GM21526 (cell line): Measurements from ENCODE around the gene FLVCR2.

Source experiments
- ATAC-seq: cut with Tn5 transposase; IDR thresholded peaks from one replicate; pipeline ENCODE4 v1.9.1; 2021; ENCODE audit warnings: moderate library complexity; ENCODE audit not compliant: unreplicated experiment, low FRiP score

Gene FLVCR2

DNA sequence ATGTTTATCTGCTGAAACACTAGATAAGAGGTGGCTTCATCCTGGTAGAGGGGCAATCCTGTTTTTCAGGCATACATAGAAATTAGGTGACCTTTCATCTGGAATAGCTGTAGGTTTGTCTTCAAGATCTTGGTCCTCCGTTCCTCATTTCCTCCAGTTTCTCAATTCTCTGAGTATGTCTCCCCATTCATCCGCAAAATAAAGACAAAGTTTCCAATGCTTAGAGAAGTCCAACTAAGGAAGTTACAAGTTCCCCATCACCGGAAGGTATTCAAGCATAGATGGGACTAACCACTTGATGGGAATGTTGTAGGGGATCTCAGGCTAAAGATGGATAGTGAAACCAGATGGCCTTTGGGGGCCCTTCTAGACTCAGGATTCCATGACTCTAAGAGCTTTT lies 48.0 kb downstream of the FLVCR2 start:
- ATAC-seq: no peak

DNA sequence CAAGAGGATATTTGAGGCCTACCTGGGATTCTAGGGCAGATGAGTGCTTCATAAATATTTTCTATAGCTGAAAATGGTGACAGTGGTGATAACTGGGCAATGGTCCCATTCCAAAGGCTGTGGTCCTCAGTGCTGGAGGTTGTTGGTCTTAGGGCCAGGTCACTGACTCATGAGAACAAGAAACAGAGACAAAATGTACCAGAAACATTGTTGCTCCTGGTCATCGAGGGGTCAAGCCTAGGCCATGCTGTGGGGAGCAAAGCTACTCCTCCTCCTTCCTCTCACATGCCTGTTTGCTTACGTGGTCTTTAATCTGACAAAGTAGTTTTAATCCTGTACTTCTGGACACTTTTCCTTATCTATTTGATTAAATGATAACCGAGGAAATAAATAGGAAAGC lies 48.4 kb downstream of the FLVCR2 start:
- ATAC-seq: no peak

GRCh38 chr14:75627406-75627805 lies 49.0 kb downstream of the FLVCR2 start:
- ATAC-seq: no peak

DNA sequence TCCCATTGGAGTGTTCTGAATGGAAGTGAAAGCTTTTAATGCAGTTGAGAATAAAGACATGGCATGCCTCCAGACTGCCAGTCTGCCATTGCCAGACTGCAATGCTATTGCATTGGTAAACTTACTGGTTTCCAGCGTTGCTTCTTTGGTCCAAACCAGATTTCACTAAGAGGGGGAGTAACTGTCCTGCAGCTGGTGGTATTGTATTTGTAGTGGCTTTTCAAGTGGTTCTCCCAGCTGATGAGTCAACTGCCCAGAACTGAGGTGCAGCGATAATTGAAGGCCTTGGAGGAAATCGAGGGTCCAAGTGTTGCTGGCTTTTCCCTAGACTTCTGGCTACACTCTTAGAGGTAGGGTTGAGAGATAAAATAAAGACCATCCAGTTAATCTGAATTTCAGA lies 50.4 kb downstream of the FLVCR2 start:
- no peak for ATAC-seq

DNA sequence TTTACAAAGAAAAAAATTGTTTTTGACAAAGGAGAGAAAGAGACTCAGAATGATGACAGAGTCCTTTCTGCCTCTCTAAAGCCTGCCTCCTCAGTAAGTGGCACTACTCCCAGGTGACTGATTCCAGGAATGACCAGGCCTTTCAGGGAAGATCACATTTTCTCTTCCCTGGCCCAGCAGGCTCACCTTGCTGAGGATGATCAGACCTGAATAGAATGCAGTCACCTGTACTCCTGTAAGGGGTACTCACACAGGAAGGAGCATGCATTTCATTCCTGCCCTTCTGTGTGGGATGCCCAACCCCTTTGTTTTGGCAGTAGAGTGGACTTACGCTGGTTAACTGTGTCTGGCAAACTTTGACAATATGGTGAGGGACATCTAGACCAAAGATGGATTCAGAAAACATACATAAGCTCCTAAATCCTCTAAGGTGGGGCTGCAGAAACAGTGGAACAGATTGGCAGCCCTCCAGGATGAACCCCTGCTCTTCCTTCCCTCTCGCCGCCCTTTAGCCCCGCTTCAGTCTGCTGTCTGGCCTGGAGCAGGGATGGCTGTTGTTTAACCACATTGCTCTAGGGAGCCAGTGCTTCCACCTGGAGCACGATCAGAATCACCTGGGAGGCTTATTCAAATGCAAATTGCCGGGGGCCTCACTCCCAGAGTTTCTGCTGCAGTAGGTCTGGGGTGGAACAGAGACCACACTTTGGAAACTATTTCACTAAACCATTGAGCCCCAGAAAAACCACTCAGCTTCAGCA lies 52.5 kb downstream of the FLVCR2 start:
- no peak for ATAC-seq

- ATAC-seq: no peak
These were observed 53.0 kb downstream of the FLVCR2 start for GRCh38 chr14:75631453-75631831.

DNA sequence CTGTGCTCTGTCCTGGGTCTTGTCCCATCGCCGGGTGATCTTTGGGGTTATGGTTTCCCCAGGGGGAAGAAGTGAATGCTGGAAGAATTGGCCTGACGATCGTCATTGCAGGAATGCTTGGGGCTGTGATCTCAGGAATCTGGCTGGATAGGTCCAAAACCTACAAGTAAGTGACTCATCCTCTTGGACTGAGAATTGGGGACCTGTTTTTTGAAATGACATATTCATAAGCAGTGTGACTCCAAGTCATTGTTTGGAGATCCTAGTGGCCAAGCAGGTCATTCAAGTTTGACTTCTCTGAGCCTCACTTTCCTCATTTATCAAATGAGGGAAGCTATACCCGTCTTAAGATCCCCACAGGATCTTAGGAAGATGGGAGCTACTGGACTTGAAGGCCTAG lies 56.4 kb downstream of the FLVCR2 start:
- no peak for ATAC-seq

GRCh38 chr14:75636100-75636692 lies 57.8 kb downstream of the FLVCR2 start:
- ATAC-seq: no peak

GRCh38 chr14:75640876-75641275 lies 62.5 kb downstream of the FLVCR2 start:
- ATAC-seq: no peak

- no peak for ATAC-seq
These were observed 65.6 kb downstream of the FLVCR2 start for GRCh38 chr14:75643985-75644384.

DNA sequence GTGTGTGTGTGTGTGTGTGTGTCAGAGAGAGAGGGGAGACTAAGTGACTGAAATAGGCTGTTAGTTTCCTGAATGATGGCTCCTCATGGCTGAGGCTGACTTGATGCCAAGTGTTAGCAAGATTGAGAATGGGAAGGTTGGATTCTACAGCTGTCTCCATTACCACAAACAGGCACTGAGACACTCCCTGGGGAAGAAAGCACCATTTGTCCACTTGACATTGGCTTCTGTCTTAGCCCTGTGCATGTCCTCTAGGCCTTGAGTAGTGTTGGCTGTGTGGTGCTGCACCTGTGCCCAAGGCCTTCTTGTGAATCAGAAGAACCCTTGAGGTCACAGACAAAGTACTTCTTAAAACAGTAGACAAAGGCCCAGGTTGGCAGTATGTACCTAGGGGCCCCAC lies 66.6 kb downstream of the FLVCR2 start:
- ATAC-seq: no peak

GRCh38 chr14:75646762-75647161 lies 68.3 kb downstream of the FLVCR2 start:
- no peak for ATAC-seq

DNA sequence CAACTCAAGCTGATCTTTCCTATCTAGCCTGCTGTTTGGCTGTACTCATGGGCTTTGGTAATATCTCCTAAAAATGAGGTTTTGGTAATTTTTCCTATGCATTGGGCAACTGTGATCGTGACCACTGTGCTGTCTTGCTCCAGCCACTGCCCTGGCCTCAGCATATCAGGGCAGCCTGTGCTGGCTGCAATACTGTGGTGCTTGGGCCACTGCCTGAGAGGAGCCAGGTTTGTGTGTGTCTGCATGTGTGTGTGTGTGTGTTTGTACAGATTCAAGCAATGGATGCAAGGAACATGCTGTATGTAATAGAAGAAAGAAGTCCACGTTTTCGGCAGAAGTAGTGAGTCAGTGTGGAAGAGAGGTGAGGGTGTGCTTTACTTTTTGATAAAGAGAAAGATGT lies 69.2 kb downstream of the FLVCR2 start:
- ATAC-seq: no peak

DNA sequence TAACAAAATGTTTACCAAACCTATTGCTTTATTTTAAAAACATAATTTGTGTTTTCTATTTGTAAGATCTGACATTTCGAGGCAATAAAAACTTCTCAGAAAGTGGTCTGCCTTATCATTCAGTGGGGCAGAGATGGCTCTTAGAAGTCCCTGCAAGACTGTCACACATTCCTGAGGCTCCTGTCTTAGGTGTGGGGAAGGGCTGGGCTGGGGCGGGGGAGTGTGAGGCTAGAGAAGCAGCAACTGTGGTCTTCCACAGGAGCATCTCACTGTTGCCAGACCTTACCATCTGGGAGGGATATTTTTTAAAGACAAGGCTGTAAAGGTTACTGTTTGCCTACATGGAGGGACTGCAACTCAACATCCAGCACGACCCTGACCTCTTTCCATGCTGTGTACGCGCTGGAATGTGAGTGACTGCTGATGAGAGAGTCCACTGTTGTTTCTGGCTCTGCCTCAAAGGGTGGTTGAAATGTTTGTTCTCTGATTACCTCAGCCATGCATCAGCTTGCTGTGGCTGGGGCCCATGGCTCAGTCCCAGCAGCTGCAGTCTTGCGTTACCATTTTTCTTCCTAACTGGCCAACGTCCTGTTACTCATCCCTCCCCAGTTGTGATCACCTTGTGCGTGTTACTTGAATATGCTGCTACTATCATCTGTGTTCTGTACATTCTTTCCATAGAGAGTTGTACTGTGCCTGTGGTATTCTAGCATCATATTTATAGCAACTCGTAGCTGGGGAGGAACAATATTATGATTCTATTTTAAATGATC lies 69.8 kb downstream of the FLVCR2 start:
- ATAC-seq: no peak

DNA sequence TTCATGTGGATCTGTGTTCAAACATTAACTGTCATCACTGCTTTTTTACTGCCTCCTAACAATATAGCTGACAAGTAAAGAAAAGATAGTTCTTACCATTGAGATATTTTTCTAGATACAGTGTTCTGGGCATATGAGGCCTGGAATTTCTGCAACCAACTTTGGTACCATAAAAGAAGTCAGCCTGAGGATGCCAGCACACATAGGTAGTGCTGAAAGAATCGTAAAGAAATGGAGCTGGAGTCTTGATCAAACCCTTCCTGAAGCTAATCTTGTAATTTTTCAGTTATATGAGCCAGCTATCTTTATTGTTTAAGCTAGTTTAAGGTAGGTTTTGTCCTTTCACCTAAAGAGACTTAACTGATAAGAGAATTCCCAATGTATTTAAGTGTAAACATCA lies 70.9 kb downstream of the FLVCR2 start:
- no peak for ATAC-seq

DNA sequence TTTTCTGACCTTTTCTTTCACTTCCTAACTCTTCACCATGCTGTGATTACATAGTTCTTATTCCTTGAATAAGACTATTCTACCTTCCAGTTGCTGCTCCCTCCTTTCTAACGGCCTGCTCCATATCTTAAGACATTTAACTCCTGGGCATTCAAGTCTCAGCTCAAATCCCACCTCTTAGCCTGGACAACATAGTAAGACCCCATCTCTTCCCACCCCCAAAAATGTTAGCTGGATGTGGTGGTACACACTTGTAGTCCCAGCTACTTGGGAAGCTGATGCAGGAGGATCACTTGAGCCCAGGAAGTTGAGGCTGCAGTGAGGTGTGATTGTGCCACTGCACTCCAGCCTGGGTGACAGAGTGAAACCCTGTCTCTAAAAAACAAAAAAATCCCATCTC lies 71.4 kb downstream of the FLVCR2 start:
- no peak for ATAC-seq

- no peak for ATAC-seq
These were observed 72.0 kb downstream of the FLVCR2 start for GRCh38 chr14:75650253-75651058.

GRCh38 chr14:75653563-75653962 lies 75.1 kb downstream of the FLVCR2 start:
- no peak for ATAC-seq

- ATAC-seq: no peak
These were observed 75.8 kb downstream of the FLVCR2 start for GRCh38 chr14:75654127-75654732.

GRCh38 chr14:75655235-75655634 lies 76.8 kb downstream of the FLVCR2 start:
- ATAC-seq: no peak

DNA sequence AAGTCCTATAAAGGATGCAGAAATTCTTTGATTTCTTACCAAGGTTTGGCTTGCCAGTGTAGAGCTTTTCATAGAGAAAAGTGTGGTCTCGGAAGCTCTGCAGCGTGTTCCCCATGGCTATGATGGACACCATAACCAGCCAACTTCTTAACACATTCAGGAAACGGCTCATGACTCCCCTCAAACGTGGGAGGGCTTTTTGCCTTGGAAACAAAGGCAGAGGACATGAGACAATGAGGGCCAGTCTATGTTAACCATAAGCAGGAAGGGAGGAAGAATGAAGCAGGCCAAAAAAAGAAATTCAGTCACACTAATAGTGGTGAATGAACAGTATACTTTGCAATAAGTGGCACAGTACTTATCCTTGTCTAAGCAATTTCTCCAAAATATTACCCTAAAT lies 78.9 kb downstream of the FLVCR2 start:
- ATAC-seq: no peak
